ENCODE results near the gene RBM39. TPM values are rescaled to one million over a fixed set of nuclear protein-coding genes. Genes with fewer than 3 reads are reported as not detected.

RBM39 gene
- total and polyA plus RNA-seq, 2 of the 13 experiments (the other 11 are each of a cell fraction or from before 2014, with no cell fraction given), result 788 to 920 TPM

- TF ChIP-seq TEAD2 (CRISPR knock-in tag; IDR thresholded peaks at IDR 0.05), result peak; percentile 91
- no peak for TF ChIP-seq HMGA1 (CRISPR knock-in tag; conservative IDR thresholded peaks at IDR 0.05)
- TF ChIP-seq FOSL1 (CRISPR knock-in tag; IDR thresholded peaks at IDR 0.05; ENCODE audit: borderline replicate concordance), result peak; percentile 62
- TF ChIP-seq REXO4 (CRISPR knock-in tag; IDR thresholded peaks at IDR 0.05; ENCODE audit: borderline replicate concordance), result peak; percentile 96
- peak; percentile 98 for TF ChIP-seq IRF2 (CRISPR knock-in tag; IDR thresholded peaks at IDR 0.05)
- TF ChIP-seq ZNF317 (CRISPR knock-in tag; IDR thresholded peaks at IDR 0.05), result peak; percentile 89
- TF ChIP-seq PRDM15 (CRISPR knock-in tag; IDR thresholded peaks at IDR 0.05), result peak; percentile 81
- TF ChIP-seq KLF12 (CRISPR knock-in tag; IDR thresholded peaks at IDR 0.05; ENCODE audit: borderline replicate concordance), result peak; percentile 95
- peak; percentile 86 for TF ChIP-seq ZNF564 (CRISPR knock-in tag; IDR thresholded peaks at IDR 0.05)
- peak; percentile 88 for TF ChIP-seq RXRB (CRISPR knock-in tag; IDR thresholded peaks at IDR 0.05; ENCODE audit: borderline replicate concordance)
- TF ChIP-seq ZSCAN31 (CRISPR knock-in tag; IDR thresholded peaks at IDR 0.05; ENCODE audit: low read depth), result peak; percentile 96
- peak; percentile 83; the same call in 1 of the 2 replicates for TF ChIP-seq THYN1 (CRISPR knock-in tag; IDR thresholded peaks at IDR 0.05; ENCODE audit: borderline replicate concordance, low read depth)
- TF ChIP-seq NR1H2 (CRISPR knock-in tag; IDR thresholded peaks at IDR 0.05; ENCODE audit: borderline replicate concordance, low read depth), result peak; percentile 96
- peak; percentile 48 for TF ChIP-seq ZSCAN30 (CRISPR knock-in tag; IDR thresholded peaks at IDR 0.05)
- TF ChIP-seq ZNF776 (CRISPR knock-in tag; IDR thresholded peaks at IDR 0.05), result no peak; the same call in 1 of the 2 replicates
- peak; percentile 93 for TF ChIP-seq RFXANK (CRISPR knock-in tag; IDR thresholded peaks at IDR 0.05)
- TF ChIP-seq CAMTA2 (CRISPR knock-in tag; IDR thresholded peaks at IDR 0.05; ENCODE audit: borderline replicate concordance), result peak; percentile 74
- TF ChIP-seq ZNF510 (CRISPR knock-in tag; IDR thresholded peaks at IDR 0.05; ENCODE audit: low read depth), result peak; percentile 99; the same call in 1 of the 2 replicates
- TF ChIP-seq GATAD1 (CRISPR knock-in tag; IDR thresholded peaks at IDR 0.05), result peak; percentile 96
- TF ChIP-seq ZNF737 (CRISPR knock-in tag; IDR thresholded peaks at IDR 0.05; ENCODE audit: borderline replicate concordance), result peak; percentile 98
- no peak for TF ChIP-seq RELA (CRISPR knock-in tag; IDR thresholded peaks at IDR 0.05)
- TF ChIP-seq ZNF576 (CRISPR knock-in tag; IDR thresholded peaks at IDR 0.05), result no peak
- peak; percentile 80 for TF ChIP-seq ZNF570 (CRISPR knock-in tag; IDR thresholded peaks at IDR 0.05; ENCODE audit: borderline replicate concordance)
These were observed at the start of gene RBM39 (continued) for GRCh38 chr20:35741892-35742740.
